NCI-H2171 treated with DMSO at 0.1 percent for 48 hours (cell line): ENCODE measurements around the gene CNKSR2.
"Not testable (repeated sequence)": the region's sequence is repeated elsewhere in the genome, so short reads cannot be mapped to it uniquely, and the experiment has no call there.

ENCODE experiments used
- DNase-seq: peaks from one replicate; lab custom pipeline; 2025; lab: John Stamatoyannopoulos, UW

Gene CNKSR2

DNA sequence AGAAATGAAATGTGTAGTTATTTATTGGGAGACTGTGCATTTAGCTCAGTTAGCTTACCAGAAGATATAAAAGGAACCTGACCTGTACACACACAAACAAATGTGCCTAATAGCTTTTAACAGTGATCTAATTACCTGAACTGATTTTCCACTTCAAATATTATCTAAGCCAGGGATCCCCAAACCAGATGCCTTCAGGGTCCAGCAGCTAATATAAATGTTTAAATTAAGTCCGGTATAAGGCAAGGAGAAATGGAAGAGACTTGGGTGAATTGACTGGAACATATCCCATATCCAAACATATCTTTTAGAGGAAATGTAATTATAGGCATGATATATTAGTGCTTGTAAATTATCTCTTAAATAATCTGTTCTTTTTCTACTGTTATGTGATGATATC lies 66.7 kb downstream of the CNKSR2 start:
- no peak for DNase-seq

DNA sequence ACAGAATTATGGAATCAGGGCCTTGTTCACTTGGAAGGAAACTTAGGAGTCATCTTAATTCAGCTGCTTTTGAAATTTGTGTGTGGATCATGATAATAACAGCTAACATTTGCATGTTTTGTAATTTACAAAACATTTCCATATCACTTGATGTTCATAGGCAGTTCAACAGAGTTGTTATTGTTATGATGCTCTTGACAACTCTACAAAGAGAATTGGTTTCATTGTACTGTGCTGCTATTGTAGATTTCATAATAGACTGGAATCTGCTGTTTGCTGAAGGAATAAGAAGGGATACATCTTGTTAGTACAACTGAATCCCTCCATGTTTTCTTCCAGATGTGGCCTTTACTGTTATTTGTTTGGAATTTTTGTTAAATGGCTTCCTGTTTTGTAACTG lies 83.5 kb downstream of the CNKSR2 start:
- DNase-seq = no peak

DNA sequence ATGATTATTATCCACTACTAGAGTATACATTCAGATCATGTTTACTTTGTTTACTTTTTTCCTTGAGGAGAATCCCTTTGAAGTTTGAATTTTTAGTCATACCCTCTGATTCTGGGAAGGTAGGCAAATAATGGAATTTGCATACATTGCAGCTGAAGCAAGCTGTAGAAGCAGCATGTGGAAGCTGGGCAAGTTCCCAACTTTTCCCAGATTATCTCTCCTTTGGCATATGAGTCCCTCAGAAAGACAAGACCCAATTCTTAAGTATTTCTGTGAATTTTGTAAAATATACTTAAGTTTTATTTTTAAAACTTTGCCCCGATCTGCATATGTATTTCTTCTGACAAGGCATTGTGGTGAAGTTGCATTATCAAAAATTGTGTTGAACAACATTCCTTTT lies 94.9 kb downstream of the CNKSR2 start:
- DNase-seq = no peak

DNA sequence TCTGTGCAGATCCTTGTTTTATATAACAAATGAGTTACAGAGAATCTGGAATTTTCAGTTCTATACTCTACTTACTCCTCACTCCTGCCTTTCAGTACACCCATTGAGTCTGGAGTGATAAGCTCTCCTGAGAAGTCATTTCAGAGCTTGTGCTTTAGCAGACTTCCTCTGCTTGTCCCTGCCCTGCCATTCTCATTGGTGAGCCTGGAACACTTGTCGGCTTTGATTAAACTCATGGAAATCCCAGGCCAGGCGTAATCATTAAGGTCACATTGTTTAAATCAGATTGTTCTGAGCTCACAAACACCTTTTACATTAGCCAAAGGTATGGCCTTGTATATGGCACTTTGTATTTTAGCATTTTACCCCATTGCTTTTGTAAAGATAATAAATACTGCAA lies 102.7 kb downstream of the CNKSR2 start:
- no peak for DNase-seq

DNA sequence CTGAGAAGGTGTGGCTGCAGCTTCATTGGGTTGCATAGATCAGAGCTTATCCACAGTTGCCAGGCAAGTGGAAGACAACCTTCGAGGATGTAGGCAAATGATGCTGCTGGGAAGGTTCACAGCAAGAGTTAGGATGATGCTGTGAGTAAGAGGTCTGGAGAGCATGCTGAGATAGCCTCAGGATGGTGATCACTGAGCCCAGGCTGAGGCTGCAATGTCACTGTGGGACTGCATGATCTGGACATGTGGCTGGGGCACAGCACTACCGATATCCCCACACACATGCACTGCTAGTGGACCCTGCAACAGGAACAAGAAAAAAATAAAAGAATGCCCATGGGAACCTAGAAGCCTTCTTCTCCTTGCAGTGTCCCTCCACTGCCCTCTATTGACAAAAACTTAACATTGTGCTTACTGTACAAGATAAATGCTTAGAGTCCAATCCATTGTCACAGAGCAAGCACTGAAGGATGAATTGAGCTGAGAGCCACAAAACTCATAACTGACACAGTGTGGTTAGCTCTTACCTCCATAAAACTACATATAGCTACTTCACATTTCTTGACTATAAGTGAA lies 105.6 kb downstream of the CNKSR2 start:
- peak; percentile 38 for DNase-seq

DNA sequence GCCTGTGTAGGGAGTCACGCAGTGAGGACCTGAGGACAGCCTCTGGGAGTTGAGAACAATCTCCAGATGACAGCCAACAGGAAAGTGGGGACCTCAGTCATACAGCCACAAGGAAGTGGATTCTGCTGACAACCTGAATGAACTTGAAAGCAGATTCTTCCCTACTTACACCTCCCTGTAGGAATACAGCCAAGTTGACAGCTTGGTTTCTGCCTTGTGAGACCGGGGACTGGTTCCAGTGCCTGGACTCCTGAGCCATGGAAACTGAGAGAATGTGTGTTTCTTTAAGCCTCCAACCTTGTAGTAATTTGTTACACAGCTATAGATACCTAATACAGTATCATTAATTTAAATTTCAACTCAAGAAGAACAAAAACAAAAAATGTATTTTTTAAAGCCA lies 107.5 kb downstream of the CNKSR2 start:
- no peak for DNase-seq

DNA sequence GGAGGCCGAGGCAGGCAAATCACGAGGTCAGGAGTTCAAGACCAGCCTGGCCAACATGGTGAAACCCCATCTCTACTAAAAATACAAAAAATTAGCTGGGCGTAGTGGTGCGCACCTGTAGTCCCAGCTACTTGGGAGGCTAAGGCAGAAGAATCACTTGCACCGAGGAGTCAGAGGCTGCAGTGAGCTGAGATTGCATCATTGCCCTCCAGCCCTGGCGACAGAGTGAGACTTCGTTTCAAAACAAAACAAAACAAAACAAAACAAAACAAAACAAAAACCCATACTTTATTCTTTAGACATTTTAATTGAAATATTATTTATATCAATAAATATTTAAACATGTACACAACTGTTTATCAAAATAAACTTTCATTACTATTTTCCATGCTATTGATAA lies 109.8 kb downstream of the CNKSR2 start:
- not testable (repeated sequence) for DNase-seq

DNA sequence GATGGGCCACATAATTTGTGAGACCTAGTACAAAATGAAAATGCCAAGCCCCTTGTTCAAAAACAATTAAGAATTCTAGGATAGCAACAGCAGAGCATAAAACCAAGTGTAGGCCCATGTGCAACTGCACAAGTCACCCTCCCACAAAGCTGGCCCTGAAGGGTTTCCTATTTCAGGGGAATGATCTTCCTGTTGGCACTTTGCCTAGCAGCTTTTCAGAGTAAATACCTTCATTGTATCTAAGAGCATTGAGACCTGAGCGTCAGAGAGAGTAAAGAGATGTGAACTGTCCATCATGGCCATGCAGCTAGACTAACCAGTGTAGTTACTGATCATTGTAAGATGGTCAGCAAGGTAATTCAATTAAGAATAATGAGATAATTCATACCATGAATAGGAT lies 113.6 kb downstream of the CNKSR2 start:
- DNase-seq = peak; percentile 71

DNA sequence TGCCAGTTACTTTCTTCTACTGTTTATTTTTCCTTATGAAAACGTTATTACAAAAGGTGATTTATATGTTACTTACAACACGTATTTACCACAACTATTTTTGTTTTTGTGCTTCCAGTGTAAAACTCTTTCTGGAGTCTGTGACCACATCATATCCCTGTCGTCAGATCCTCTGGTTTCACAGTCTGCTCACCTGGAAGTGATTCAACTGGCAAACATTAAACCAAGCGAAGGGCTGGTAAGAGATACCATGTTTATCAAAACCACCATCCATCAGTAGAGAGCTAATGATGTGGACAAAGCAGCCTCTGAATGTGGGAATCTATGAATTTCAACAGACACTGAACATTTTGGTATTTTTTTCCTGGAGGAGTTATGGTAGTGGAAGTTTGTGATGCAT lies 116.1 kb downstream of the CNKSR2 start:
- DNase-seq = peak; percentile 16

DNA sequence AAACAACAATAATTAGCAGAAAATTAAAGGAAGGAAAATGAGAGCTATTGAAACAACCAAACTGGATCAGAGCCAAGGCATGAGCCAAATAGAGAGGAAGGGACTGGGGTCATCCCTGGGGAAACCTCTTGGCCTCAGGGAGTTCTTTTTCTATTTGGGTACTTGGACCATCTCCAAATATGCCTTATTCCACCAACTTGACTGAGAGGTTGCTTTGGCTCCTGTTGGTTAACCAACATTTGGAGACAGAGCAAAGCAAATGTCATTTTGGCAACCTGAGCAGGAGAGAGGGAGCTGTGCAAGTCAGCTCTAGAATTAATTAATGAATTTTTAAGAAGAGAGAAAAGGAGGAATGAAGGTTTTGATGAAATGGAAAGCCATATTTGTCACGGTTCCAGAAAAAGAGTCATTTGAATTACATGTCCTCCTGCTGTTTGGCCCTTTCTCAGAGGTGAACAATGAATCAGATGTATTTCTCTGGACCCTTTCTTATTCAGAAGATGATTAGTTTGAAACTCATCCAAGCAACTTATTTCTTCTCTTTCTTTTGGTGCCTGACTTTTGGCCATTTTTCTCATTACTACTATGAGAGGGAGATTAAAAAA lies 119.1 kb downstream of the CNKSR2 start:
- DNase-seq = peak; percentile 38

DNA sequence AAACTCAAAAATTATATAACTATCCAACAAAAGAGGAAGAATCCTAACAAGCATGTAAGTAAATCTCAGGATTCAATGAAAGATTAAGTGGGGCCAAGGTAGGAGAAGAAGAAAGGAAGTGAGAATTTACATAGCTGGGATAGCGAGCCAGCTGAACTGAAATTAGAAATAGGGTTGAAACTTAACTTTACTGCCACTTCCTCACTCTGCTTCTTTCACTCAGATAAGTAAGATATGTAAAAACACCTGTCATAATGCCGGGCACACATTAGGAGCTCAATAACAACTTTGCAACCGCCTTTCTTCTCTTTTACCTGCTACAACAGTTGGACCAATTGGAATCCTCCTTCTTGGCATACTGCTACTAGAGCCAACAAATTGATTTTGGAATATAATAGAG lies 129.4 kb downstream of the CNKSR2 start:
- no peak for DNase-seq

DNA sequence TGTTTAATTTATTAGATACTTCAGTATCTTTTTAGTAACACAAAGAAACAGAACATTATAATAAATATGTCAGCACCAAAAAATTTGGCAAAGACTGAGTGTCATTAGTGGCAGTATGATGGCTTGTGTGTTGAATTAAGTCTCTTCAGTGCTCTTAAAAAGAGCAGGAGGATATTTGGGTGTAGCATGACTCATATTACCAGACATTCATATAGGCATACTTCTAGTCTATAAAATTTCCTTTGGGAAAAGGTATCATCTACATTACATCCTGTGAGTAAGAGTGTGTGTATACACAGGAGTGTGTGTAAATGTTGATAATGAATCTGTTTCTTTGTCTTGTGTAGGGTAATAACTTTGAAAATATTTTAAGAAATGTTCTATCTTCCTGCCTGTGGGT lies 135.7 kb downstream of the CNKSR2 start:
- no peak for DNase-seq

DNA sequence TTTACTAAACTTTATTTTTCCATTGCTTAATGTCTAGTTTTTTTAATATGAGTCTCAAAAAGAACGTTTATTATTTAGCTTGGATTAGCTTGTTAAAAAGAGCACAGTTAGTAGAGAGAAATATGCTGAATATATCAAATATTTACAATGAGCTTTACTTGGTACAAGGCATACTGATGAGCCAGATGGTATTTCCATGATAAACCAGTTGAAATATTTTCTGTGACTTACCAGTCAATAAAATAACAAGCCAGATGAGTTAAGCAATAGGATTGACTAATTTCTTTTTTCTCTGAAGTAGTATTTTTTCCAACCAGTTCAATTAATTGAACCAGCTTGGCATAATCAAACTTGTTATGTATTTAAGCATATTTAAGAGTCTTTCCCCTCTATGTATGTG lies 149.8 kb downstream of the CNKSR2 start:
- DNase-seq = no peak

DNA sequence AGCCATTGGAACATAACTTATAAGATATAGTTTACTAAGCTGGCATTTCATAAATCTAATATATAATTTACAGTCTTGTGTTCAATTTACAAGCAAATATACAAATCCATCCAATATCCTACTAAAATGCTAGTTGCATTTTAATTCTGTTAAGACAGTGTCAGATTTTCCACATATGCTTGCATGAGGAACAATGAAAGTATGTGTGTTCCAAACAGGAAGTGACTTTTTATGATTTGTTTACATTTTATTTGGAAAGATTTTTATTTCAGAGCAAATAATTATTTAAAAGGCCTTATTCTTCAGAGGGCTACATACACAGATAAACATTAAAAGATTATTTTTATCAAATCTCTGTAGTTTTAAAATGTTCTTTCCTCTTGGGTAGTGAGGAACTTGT lies 153.9 kb downstream of the CNKSR2 start:
- DNase-seq = no peak

DNA sequence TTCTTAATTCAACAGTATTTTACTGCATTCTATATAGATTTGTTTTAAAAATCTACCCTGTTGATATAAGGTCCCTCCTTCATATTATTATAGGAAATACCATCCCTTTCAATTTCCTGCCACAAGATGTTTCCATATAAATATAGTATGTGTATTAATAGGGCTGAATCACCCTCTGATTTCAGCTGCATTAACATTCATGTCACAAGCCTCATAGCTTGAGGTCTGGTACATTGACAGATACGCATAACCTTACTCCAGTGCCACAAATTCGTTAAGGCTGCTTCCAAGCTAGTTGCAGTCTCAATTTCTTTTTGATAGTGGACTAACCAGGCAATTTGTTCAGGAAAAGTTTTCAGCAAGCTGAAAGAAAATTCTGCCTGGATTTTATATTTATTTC lies 155.6 kb downstream of the CNKSR2 start:
- DNase-seq = no peak

DNA sequence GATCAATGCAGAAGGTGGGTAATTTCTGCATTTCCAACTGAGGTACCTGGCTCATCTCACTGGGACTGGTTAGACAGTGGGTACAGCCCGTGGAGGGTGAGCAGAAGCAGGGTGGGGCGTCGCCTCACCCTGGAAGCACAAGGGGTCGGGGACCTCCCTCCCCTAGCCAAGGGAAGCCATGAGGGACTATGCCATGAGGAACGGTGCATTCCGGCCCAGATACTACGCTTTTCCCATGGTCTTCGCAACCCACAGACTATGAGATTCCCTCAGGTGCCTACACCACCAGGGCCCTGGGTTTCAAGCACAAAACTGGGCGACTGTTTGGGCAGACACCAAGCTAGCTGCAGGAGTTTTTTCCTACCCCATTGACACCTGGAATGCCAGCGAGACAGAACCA lies 170.4 kb downstream of the CNKSR2 start:
- not testable (repeated sequence) for DNase-seq

DNA sequence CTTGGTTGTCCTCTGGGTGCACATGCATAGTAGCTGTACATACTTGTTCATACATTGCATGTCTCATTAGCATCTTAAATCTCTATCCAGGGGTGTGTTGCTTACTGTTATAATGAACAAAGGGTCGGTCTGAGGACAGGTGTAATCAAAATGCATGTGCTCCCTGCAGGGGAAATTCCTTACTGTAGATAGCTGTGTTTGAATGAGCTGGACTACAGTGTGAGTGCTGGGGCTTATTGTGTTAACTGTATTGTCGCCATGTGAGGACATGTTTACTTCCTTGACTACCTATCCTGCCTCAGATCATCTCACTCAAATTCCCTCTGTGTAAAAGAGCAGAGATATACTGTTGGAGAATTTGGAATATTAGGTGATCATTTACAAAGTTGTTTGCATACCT lies 185.2 kb downstream of the CNKSR2 start:
- no peak for DNase-seq

DNA sequence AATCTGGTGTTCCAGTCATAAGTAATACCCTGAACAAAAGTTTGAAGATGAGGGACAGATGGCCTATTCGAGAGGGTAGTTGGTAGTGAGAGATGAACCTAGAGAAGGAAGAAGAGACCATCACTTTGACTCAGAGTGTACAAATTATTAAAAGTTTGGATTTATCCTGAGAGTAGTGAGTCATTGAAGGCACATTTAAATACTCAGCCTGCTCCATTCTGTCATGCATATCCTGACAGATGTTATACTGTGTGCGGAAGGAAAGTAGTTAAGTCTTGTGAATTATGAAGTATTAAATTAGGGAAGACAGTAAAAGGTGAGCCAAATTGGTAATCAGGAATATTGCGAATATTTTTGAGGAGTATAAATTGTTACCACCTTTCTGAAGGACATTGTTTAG lies 190.8 kb downstream of the CNKSR2 start:
- no peak for DNase-seq

DNA sequence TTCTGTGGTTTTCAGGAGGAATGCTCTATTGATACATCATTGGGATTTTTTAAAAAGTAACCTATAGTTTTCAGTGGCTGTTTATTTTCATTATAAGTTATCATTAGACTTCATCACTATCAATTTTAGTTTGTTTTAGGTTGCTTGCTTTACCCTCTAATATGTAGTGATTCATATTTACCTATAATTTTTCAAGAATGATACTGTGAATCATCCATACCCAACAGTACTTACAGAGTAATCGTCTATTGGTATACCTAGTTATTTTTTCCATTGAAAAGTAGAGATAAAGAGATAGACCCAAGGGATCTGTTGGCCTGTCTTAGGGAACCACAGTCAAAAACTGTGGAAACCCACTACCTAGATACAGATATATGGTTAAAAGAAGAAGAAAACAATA lies 200.6 kb downstream of the CNKSR2 start:
- no peak for DNase-seq

DNA sequence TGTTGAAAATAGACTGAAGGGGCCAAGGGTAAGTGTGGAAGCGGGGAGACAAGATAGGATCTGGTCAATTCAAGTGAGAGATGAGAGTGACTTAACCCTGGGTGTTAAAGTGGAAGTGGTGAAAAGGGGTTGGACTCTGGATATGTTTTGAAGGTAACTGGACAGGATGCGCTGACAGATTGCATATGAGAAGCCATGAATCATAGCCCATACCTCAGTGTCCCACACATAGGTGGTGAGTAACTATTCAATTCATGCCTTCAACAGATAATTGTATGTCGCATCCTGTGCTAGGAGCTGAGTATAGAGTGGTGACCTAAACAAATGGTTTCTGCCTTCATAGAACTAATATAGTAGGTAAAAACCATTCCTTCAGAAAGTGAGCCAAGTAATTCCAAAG lies 207.3 kb downstream of the CNKSR2 start:
- no peak for DNase-seq

DNA sequence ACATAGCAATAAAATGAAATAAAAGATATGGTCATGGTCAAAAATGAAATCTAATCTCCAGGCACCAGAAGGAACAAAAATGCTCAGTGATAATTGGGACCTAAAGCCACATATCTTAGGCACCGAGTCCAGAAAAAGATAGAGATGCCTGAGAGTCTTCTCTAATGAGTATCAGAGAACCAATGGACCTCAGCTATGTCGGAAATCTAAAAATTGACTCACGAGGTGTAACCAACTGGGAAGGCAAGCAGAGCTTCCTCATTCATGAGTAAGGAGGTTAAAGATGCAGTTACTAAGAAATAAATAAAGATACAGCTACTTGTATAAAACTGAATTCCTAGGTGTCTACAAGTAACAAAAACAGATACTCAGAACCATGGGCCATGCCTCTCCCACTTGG lies 211.8 kb downstream of the CNKSR2 start:
- DNase-seq = no peak

DNA sequence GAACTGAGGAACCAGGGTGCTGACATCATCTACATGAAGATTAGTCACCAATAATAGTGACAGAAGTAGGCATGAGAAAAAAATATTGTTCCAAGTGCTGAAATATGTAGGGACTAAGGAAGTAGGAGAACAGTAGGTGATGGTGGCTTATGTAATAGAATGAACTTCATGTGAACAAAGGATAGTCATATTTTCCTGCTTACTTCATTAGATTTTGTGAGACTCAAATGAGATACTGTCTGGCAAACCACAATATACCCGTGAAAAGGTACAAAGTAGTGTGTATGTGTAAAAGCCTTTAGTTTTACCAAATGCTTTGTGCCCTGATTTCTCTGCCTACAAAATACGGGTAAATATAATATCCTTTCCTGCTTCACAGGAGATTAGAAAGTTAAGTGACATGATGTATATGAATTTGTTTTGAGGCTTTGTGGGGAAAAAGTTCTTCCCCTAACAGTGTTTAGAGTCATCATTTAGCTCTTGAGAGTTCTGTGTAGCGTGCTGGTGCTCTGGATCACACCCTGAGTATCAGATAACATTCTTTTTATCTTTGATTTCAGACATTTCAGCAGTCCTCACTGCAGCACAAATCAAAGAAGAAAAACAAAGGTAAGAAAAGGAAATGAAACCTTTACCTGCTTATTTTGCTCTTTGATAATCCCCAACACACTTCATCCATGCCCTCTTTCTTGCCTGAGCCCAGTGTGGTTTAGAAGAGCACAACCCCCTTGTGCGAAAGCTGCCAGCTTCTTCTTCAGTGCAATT lies 216.0 kb downstream of the CNKSR2 start:
- no peak for DNase-seq

DNA sequence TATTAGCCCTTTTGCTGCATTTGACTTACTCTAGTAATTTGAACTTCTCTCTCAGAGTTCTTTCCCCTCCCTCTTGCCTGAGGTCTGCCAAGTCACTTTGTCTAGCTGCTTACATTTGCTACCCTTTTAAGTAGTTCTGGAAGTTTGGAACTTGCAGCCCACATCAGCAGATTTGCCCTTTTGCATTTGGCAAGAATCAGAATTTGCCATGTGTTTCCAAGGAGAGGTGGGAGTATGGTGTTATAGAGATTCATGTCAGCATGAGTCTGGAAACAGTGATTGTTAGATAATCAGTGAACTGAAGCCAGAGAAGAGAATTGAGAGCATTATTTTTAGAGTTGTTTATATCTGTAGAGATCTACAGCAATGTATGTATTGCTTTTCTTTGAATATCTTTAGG lies 231.8 kb downstream of the CNKSR2 start:
- DNase-seq = no peak

DNA sequence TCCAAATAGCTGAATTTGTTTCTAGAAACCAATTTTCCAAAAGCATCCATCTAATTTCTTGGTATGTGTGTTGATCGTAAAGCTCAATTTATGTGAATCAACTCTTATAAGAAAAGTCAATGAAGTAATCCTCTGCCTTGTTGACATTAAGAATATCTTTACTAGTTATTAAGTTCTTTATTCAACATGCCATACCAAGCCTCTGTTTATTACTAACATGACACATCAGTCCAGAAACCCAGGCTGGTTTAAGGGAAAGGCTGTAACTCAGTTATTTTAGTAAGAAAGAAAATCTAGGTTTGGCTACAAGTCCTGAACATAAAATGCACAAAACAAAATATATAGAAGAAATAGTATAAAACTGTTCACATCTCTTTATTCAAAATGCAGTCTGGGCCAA lies 235.9 kb downstream of the CNKSR2 start:
- no peak for DNase-seq
